Body of pancreas (tissue), 4 donors: ENCODE data around the gene NID2. TPM values are rescaled to one million over a fixed set of nuclear protein-coding genes. Genes with fewer than 3 reads are reported as not detected.

Source experiments
- ATAC-seq: fragments of 150-250 bp; one replicate; pipeline ENCODE4 v1.9.1; 2016
- DNase-seq, 4 donors: peaks; one replicate each; pipeline ENCODE4 v3.0.0-alpha.2; 2019
- H3K27ac ChIP-seq, 4 donors: fragments of 200-600 bp; sonication (generic); 1 replicate in 3 of 4; 2 replicates in 1 of 4; pipeline versions ENCODE4 v1.5.1 to v1.6.1; 2016 to 2019; ENCODE audit warnings: mild to moderate bottlenecking in 1 of 4, mixed read lengths in 1 of 4, moderate library complexity in 1 of 4
- H3K27me3 ChIP-seq, 2 donors: fragments of 200-600 bp; sonication (generic); one replicate each; pipeline ENCODE4 v1.6.0; 2016; ENCODE audit warnings: mild to moderate bottlenecking in 1 of 2
- H3K36me3 ChIP-seq, 2 donors: fragments of 200-600 bp; sonication (generic); replicated peaks in 1 of 2; 2 replicates each; pipeline ENCODE4 v1.5.1; 2016; ENCODE audit warnings: low read depth in 2 of 2; ENCODE audit not compliant: insufficient read depth in 1 of 2
- H3K4me1 ChIP-seq: fragments of 200-600 bp; sonication (generic); one replicate; pipeline ENCODE4 v1.6.0; 2016
- H3K4me3 ChIP-seq, 2 donors: fragments of 200-600 bp; sonication (generic); 1 replicate in 1 of 2; 2 replicates in 1 of 2; pipeline ENCODE4 v1.5.1; 2016 to 2019
- H3K9me3 ChIP-seq, 3 donors: fragments of 200-600 bp; sonication (generic); 1 replicate in 2 of 3; 2 replicates in 1 of 3; pipeline ENCODE4 v1.5.1; 2016
- CTCF ChIP-seq, 7 experiments: fragments of 450-650 bp in 4 of 7; fragments of 200-600 bp in 3 of 7; sonication (generic) in 3 of 7; IDR thresholded peaks; one replicate each; pipeline ENCODE4 v1.5.1; 2016 to 2019; ENCODE audit warnings: antibody characterized with exemption in 7 of 7
- POLR2A ChIP-seq, 3 donors: fragments of 450-650 bp; IDR thresholded peaks; one replicate each; pipeline ENCODE4 v1.6.1; 2016; ENCODE audit warnings: antibody characterized with exemption in 3 of 3, mild to moderate bottlenecking in 2 of 3
- WGBS, 2 donors: methylation state at CpG; one replicate each; pipeline ENCODE4 v1.1.5; 2017; 5-methylcytosine and 5-hydroxymethylcytosine counted together
- intact Hi-C: fragments of 100-400 bp; cut with DNase I; formaldehyde crosslinking; loops from one replicate; pipeline ENCODE4 v1.15.1; 2023
- total RNA-seq, 2 donors: library from RNA; depleted of rRNA; stranded (reverse); fragments of >200 nt; gene quantifications; one replicate each; pipeline ENCODE4 v1.1.0, GENCODE V29; 2016

The NID2 gene
- total RNA-seq, 2 donors from 2014 or later, result 34.6 to 37.6 TPM

GRCh38 chr14:52012635-52013034 lies 56.2 kb downstream of the NID2 start:
- Histone ChIP-seq H3K4me1 (peaks cover 6% of the 10 kb centered on the region), H3K36me3 (peaks cover 0 to 8% of the 10 kb centered on the region in 2 donors), H3K9me3 (no peaks in the 10 kb centered on the region), H3K27me3 (no peaks in the 10 kb centered on the region), H3K4me3 (no peak overlapping the region), H3K27ac (no peak overlapping the region)
- ATAC-seq (peak; percentile 72), DNase-seq (peak; percentile 34 to 63 (median 58))
- no peak for TF ChIP-seq POLR2A (IDR thresholded peaks at IDR 0.05)
- no peak for TF ChIP-seq CTCF (IDR thresholded peaks at IDR 0.05)
- WGBS, 2 donors, result 32 to 38% methylated on average over 4 of the region's 4 CpGs
- intact Hi-C loops, result no loop called here

GRCh38 chr14:52011523-52011922 lies 57.3 kb downstream of the NID2 start:
- intact Hi-C loops, result no loop called here
- H3K4me3 ChIP-seq, result no peak overlapping the region
- no peaks in the 10 kb centered on the region for H3K9me3 ChIP-seq
- TF ChIP-seq CTCF (IDR thresholded peaks at IDR 0.05), result no peak
- no peak for TF ChIP-seq POLR2A (IDR thresholded peaks at IDR 0.05)
- H3K27ac ChIP-seq, result no peak overlapping the region
- DNase-seq, result no peak
- peaks cover 0 to 11% of the 10 kb centered on the region in 2 donors for H3K36me3 ChIP-seq
- H3K4me1 ChIP-seq, result peaks cover 6% of the 10 kb centered on the region
- ATAC-seq, result no peak
- no peaks in the 10 kb centered on the region for H3K27me3 ChIP-seq
- 87 to 89% methylated on average over 9 of the region's 9 CpGs for WGBS, 2 donors

GRCh38 chr14:52010173-52010693 lies 58.6 kb downstream of the NID2 start:
- ATAC-seq, result no peak
- H3K9me3 ChIP-seq, result no peaks in the 10 kb centered on the region
- intact Hi-C loops, result no loop called here
- H3K27ac ChIP-seq, result no peak overlapping the region
- no peak for TF ChIP-seq CTCF (IDR thresholded peaks at IDR 0.05)
- no peak for TF ChIP-seq POLR2A (IDR thresholded peaks at IDR 0.05)
- H3K36me3 ChIP-seq, result peaks cover 0 to 15% of the 10 kb centered on the region in 2 donors
- peaks cover 6% of the 10 kb centered on the region for H3K4me1 ChIP-seq
- no peaks in the 10 kb centered on the region for H3K27me3 ChIP-seq
- H3K4me3 ChIP-seq, result no peak overlapping the region
- no peak for DNase-seq
- WGBS, 2 donors, result 85 to 86% methylated on average over 3 of the region's 3 CpGs

GRCh38 chr14:52008136-52008535 lies 60.7 kb downstream of the NID2 start:
- no peaks in the 10 kb centered on the region for H3K9me3 ChIP-seq
- H3K27ac ChIP-seq, result no peak overlapping the region
- H3K27me3 ChIP-seq, result no peaks in the 10 kb centered on the region
- H3K4me1 ChIP-seq, result peaks cover 17% of the 10 kb centered on the region
- WGBS, 2 donors, result 92 to 100% methylated on average over 3 to 4 of the region's 4 CpGs
- H3K36me3 ChIP-seq, result peaks cover 0 to 17% of the 10 kb centered on the region in 2 donors
- intact Hi-C loops, result no loop called here
- no peak for ATAC-seq
- TF ChIP-seq CTCF (IDR thresholded peaks at IDR 0.05) (no peak), POLR2A (IDR thresholded peaks at IDR 0.05) (no peak)
- DNase-seq, result no peak
- no peak overlapping the region for H3K4me3 ChIP-seq

GRCh38 chr14:52007637-52008036 lies 61.2 kb downstream of the NID2 start:
- intact Hi-C loops, result no loop called here
- no peak for TF ChIP-seq POLR2A (IDR thresholded peaks at IDR 0.05)
- no peak for TF ChIP-seq CTCF (IDR thresholded peaks at IDR 0.05)
- Histone ChIP-seq H3K27me3 (no peaks in the 10 kb centered on the region), H3K4me3 (no peak overlapping the region), H3K4me1 (peaks cover 22% of the 10 kb centered on the region), H3K9me3 (no peaks in the 10 kb centered on the region), H3K27ac (no peak overlapping the region), H3K36me3 (peaks cover 0 to 17% of the 10 kb centered on the region in 2 donors)
- WGBS, 2 donors, result 58 to 94% methylated on average over 1 of the region's 1 CpG
- DNase-seq, result no peak
- no peak for ATAC-seq
